NCI-H460 (cell line): Measurements from ENCODE around the gene DMPK. TPM values are rescaled to one million over a fixed set of nuclear protein-coding genes. Genes with fewer than 3 reads are reported as not detected.

Source experiments
- DNase-seq: peaks from one replicate; pipeline ENCODE4 v3.0.0-alpha.2; 2016; ENCODE audit warnings: low read depth; ENCODE audit errors: extremely low read depth
- polyA plus RNA-seq: library from polyadenylated mRNA; depleted of rRNA; stranded (reverse); fragments of >200 nt; gene quantifications from 2 replicates; pipeline ENCODE4 v1.2.3, GENCODE V29; 2014; cell fraction: nucleus; rRNA removed
- total RNA-seq: library from RNA; depleted of rRNA; stranded (reverse); fragments of >200 nt; shearing (Covaris generic); gene quantifications from 2 replicates; pipeline ENCODE4 v1.2.3, GENCODE V29; 2014; rRNA removed

Gene DMPK, protein sequence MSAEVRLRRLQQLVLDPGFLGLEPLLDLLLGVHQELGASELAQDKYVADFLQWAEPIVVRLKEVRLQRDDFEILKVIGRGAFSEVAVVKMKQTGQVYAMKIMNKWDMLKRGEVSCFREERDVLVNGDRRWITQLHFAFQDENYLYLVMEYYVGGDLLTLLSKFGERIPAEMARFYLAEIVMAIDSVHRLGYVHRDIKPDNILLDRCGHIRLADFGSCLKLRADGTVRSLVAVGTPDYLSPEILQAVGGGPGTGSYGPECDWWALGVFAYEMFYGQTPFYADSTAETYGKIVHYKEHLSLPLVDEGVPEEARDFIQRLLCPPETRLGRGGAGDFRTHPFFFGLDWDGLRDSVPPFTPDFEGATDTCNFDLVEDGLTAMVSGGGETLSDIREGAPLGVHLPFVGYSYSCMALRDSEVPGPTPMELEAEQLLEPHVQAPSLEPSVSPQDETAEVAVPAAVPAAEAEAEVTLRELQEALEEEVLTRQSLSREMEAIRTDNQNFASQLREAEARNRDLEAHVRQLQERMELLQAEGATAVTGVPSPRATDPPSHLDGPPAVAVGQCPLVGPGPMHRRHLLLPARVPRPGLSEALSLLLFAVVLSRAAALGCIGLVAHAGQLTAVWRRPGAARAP
- total RNA-seq: 10.1 and 10.6 TPM in 2 replicates
- polyA plus RNA-seq: 32.2 and 50.6 TPM in 2 replicates

DNA sequence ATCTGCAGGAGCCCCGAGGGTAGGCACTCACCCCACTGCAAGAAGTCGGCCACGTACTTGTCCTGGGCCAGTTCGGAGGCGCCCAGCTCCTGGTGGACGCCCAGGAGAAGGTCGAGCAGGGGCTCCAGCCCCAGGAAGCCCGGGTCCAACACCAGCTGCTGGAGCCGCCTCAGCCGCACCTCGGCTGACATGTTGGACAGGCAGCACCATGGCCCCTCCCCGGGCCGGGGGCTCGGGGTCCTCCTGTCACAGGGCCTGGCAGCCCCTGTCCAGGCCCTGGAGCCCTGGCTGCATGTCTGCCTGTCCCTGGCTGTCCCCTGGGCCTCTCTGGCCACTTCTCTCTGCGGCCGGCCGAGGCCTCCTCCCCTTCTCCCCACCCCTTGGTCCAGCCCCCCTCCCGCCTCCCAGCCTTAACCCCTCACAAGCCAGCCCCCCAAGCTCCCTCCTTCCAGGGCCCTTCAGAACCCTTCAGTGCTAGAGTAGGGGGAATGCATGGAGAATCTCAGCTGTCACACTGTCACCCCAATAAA lies at the start of gene DMPK:
TSS of gene DMPK (minus strand) at position 329 of the 530 bp plus-strand sequence. CDS start at position 191, 138 bp downstream.
- no peak for DNase-seq

DNA sequence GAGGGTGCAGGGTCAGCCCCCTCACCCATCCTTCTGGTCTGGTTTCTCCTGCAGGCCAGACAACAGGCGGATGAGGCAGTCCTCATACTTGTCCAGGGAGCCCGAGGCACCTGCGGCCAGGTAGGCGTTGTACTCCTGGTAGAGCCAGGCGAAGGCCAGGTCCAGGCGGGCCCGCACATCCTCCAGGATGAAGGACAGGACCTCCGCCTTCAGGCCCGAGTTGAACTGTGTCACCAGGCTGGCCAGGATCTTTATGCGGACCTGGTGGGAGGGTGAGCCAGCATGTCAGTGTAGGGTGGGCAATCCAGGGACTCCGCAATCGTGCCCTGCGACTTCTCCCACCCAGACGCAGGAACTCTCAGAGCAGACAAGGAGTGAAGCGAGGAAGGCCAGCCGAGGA lies 46.7 kb upstream of the DMPK start:
- DNase-seq: no peak

DNA sequence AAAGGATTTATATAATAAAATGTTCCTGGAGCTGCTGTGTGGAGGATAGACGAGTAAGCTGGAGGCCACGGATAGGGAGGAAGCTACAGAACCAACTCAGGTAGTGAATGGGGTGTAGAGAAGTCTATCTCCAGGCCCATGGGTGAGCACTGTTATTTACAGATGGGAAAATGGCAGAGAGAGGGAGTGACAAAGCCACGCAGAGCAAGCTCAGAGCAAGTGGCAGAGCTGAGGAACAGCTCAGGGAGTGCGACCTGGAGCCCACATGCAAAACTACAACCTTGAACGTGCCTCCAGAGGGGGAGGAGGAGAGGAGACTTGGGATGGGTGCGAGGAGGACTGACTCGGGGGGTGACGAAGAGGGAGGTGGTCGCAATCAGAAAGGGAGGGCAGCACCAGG lies 46.2 kb upstream of the DMPK start:
- DNase-seq: no peak

DNA sequence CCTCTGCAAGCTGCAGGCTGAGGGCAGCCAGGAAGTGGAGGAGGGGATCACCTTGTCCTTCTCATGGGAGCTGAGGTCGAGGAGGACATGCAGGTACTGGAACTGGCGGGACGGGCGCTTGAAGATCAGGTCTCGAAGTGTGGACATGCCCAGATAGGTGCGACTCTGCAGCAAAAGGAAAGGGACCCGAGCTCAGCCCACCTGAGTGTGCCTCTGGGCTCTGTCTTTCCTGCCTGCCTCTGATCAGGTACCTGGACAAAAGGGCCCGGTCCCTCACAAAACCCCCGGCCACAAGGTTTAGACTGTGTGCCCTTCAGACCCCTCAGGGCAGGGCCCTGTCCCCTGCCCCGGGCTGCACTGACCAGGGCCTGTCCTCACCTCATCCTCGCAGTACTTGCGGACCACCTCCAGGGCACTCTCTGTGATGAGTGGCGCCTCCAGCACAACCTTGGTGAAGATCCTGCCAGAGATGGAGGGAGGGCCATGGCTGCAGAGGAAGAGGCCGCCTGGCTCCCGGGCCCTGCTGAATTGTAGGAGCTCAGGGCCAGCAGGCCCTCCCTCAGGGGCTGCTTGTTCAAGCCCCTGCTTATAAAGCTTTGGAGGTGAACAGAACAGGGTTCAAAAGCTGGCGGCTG lies 45.3 kb upstream of the DMPK start:
- no peak for DNase-seq

DNA sequence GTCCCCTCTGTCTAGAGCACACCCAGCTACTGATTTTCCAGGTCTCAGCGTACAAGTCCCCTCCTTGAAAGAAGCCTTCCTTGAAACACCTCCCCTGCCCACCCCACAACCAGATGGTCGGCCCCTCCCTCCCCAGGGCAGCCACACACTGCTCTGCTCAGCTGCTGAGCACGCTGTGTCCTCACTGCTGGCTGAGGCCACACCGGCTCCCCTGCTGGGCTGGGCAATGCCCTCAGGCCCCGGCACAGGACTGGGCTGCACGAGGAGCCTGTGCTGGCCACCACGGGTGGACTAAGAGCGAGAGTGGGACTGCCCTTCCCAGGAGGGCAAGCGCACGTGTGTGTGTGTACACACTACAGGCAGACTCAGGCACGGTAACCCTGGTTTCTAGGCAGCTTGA lies 44.6 kb upstream of the DMPK start:
- DNase-seq: no peak

DNA sequence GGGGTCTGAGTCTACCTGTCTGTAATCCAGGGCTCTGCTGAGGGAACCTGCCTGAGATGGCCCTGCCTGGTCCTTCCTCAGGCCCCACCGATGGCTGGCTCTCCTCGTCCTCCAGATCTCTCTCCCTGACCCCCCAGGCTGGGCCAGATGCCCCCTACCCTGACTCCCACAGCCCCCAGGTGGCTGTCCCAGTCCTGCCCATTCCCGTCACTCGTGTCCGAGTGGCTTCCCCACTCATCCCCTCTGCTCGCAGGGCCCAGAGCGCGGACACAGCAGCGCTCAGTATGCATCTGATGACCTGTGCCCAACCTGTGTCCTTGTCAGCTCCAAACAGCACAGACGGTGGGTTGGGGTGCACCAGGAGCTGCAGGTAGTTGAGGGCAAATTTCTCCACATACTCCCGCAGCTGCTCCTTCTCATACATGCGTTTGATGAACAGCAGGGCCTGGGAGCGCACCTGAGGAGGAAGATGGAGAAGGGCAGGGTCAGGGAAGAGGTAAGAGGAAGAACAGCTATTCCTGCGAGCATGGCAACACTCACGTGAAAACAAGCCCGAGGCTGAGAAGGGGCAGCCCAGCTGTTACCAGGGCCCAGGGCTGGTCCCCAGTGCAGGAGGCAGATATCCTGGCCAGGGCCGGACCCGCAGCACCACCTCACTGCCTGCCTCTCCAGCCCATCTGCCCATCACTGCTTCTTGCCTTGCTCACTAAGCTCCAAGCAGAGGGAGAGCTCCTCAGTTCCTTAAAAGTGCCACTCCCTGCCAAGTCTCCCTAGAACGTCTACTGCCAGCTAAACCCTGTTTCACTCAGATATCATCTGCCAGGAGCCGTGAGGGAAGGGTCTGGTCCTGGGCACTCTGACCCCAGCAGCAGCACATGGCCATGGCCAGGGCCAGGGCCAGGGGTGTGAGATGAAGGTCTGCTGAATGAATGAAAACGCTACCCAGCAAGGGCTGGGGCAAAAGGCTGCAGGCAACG lies 43.9 kb upstream of the DMPK start:
- DNase-seq: no peak

DNA sequence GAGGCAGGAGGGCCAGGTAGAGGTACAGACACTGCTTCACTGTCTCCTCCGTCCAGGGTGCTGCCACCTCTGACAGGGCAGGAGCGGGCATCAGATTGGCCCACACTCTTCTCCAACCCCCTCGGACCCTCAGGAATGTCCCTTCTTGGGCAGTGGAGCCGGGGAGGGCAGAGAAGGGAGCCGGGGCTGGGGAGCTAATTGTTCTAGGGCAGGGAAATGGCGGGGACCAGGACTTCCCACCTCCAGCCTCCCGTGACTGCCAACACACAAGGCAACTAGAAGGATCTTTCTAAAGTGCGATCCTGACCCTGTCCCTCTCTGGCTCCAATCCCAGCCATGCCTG lies 42.9 kb upstream of the DMPK start:
- no peak for DNase-seq

DNA sequence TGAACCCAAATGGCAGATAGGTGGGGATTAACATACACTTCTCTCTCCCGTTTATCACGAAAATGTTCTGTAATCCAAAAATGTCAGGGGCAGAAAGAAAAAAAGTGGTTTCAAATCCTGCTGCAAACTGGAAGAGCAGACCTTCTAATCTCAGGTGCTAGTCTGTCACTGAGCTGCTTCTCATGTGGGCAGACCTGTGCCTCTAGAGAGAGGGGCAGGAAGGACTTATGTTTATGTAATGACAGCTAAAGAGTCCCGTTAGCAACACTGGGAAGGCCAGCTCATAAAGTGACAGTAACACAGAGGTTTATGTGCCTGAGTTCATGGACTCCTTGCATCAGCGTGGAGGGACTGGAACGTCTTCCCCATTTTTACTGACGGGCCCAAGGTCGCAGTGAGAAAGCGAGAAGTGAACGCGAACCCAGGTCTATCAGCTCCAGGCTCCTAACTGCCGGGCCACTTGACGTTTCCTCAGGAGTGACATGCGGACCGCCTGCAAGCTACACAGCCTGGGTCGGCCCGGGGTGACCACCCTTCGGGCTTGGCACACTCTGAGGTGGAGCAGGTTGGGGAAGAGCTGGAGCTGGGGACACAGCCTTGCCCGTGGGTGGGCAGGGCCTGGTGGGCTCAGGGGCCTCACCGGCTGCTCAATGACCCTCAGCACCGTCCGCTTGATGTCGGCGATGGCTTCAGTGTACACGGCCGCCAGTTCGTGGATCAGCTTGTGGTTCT lies 42.4 kb upstream of the DMPK start:
- no peak for DNase-seq

DNA sequence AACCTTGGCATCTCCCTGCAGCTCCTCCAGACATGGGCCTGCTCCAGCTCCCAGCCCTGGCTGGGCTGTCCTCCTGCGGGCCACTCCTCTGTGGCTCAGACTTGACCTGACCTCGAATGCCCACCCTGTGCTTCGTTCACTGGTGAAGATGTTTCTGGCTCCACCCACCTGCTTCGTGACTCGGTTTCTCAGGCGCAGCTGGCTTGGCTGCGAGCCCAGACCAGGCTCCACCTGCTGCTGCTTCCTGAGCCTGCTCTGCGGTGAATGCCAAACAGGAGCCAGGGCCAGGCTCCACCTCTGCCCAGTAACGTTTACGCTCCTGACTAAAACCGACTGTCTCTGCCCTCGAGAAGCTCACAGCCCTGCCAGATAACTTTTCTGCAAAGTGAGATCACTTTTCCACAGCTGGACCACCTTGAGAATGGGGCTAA lies 41.8 kb upstream of the DMPK start:
- no peak for DNase-seq

DNA sequence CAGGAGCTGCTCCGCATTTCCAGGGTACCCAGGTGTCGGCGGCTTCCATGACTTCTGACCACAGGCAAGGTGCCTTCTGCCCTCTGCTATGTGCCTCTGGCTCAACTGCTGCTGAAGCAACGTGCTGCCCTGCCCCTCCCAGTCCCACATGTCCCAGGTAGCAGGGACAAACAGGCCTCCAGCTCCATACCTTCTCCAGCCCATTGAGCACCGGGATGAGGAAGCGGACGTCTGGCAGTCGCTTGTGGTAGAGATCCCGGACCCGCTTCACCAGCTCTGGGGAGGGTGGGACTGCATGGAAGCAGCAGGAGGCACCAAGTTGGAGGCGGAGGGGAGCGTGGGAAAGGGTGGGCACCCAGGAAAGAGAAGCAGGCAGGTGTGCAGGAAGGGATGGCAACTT lies 40.9 kb upstream of the DMPK start:
- DNase-seq: no peak

DNA sequence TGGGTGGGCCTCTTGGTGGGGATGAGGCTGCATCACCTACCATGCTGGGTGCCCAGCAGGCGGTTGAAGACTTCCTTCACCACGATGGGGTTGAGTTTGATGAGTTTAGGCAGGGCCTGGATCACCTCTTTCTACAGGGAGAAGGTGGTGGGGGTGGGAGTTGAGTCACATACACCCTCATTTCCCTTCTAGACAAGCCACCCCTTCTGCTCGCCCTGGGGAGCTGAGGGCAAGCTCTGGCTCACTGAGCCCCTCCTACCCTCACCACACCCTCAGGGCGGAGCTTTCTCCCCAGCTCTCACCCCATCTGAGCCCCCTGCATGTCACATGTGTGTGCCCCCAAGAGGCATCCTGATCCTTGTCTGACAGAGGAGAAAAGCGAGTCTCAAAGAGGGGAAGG lies 40.4 kb upstream of the DMPK start:
- DNase-seq: no peak

DNA sequence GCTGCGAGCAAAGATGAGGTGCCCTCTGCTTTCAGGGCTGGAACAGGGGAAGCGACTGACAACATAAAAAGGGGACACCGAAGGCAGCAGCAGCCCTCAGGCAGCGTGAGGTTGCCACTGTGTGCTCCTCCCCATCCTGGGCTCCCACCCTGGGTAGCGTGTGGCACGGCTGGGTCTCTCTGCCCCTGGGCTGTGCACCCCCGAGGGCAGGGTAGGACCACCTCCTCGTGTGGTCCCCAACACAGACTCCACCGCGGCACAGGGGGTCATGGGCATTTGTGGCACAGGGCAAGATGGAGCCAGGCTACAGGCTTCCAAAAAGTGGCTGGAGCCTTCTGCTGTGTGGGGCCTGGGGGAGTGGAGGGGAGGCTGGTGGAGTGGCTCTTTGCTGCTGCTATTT lies 39.3 kb upstream of the DMPK start:
- no peak for DNase-seq

DNA sequence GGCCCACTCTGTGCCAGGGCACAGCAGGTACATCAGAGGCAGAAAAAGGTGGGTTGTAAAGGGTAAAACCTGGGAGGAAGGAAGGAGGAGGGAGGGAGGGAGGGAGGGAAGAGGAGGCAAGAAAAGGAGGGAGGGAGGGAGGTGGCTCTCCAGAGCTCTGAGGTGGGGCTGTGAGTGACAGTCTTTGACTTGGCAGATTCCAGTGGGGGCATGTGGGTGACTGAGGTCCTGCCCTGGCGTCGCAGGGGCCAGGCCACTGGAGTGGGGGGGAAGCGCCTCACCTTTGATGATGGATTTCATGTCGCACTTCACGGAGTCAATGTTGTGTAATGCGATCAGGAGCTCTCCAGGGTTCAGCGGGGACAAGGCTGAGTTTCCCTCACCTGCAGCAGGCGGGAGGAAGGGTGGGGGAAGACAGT lies 38.8 kb upstream of the DMPK start:
- no peak for DNase-seq

DNA sequence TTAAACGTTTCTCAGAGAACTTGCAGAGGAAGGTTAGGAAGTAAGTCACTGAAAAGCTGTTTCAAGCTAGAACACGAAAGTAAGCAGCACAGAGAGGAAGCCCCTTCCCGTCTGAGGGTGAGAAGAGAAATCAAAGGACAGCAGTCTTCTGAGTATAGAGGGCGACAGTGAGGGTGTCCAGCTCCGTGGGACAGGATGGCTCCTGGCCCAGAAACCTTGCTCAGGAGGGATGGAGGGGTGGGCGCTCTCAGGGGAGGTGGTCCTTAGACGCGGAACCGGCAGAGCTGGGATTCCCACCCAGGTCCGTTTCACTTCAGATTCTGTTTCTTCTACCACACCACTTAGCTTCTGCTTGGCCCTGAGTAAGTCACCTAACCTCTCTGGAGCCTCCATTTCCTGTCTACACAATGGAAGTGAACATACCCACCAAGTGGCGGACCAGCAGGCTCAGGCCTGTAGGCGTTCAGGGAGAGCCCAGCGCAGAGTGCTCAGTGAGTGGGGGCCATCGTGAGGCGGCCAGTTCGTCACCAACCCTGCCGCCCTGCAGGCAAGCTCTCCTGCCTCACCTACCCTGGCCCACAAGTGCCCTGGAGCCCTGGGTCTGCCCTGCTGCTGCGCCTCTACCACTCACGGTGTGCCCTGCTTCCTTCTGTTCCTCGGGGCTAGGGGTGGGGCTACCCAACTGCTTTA lies 38.3 kb upstream of the DMPK start:
- no peak for DNase-seq

DNA sequence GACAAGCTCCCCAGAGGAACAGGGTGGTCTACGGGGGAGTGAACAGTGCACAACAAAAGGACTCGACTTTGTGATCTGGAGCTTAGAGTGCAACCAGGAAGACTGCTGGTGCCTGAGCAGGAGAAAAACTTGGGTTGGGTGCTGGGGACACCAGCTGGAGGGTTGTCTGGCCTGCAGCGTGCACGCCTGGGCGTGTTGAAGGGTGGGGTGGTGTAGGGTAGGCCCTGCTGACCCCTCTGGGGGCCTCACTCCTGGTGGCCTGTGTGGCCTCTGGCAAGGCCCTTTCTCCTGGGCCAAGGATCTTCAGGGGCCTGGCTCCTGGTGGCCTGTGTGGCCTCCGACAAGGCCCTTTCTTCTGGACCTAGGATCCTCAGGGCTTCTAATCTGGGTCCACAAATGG lies 37.5 kb upstream of the DMPK start:
- DNase-seq: no peak

DNA sequence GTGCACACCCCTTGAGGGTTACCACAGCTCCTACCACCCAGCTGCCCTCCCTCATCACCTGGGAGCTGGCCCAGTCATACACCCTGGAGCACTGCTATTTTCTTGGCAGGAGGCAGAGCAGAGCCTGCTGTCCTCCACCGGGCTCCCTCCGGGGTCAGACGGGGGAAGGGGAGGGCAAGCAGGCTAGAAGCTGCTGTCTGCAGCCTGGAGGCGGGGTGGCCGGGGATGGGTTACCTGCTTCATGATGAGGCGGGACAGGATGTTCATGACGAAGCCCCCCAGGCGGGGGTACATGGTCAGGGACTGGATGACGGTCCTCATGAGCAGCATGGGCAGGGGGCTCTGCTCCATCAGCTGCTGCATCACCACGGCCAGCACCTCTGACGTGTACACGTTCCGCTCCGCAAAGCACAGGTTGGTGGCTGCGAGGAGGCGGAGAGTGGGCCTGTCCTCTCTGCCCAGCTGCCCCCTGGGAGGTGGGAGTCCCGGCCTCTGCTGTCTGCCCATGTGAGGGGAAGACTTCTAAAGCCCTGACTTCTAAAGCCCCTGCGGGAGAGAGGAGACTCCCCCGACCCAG lies 35.5 kb upstream of the DMPK start:
- no peak for DNase-seq

DNA sequence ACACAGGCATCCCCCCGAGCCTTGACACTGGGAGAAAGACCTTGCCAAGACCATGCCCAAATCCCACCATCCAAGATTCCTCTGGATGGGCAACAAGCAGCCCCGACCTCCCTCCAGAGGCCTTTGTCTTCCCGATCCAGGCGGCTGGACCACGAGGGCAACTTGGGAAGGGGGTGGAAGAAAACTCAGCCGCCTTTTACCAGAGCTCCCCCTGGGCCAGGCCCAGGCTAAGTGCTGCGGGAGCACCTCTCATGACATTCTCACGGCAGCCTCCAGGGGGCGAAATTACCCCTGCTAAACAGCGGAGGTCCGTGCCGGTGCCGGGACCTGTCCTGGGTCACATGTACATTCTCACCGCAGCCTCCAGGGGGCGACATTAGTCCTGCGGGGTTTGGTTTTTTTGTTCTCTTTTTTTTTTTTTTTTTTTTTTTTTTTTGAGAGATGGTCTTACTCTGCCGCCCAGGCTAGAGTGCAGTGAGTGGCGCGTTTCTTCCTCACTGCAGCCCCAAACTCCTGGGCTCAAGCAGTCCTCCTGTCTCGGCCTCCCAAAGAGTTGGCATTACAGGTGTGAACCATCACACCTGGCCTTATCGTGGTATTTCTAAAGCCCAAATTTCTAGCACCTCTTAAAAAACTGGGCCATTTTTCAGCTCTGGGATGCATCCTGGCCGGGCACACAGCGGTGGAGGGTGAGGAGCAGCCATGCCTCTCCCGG lies 34.9 kb upstream of the DMPK start:
- peak; percentile 84 for DNase-seq
